ENCODE measurements around the gene MORC3.

- TF ChIP-seq POLR2A (IDR thresholded peaks at IDR 0.05; ENCODE audit: borderline replicate concordance, extremely low read depth, insufficient read depth, insufficient read length) = no peak
- no peak for TF ChIP-seq CTCF (IDR thresholded peaks at IDR 0.05 in 2 of 3, conservative IDR thresholded peaks at IDR 0.05 in 1 of 3; ENCODE audit: borderline replicate concordance in 1 of 3, insufficient read depth in 1 of 3, low read depth in 2 of 3, low read length in 2 of 3)
- TF ChIP-seq EZH2 (IDR thresholded peaks at IDR 0.05) = no peak
- TF ChIP-seq ZNF274 (IDR thresholded peaks at IDR 0.05; ENCODE audit: low read depth, low read length) = no peak
- TF ChIP-seq REST (IDR thresholded peaks at IDR 0.05; ENCODE audit: low read depth) = no peak
- TF ChIP-seq FOSL1 (IDR thresholded peaks at IDR 0.05; ENCODE audit: low read depth) = no peak
- TF ChIP-seq SIN3A (IDR thresholded peaks at IDR 0.05; ENCODE audit: low read depth) = no peak
- no peak for TF ChIP-seq CEBPB (IDR thresholded peaks at IDR 0.05; ENCODE audit: low read depth)
These were observed 10.0 kb upstream of the MORC3 start for GRCh38 chr21:36310016-36310415.

All from HCT116 (cell line).